GM19395 (cell line): Measurements from ENCODE around the gene PCID2.
"Not testable (repeated sequence)": the region's sequence is repeated elsewhere in the genome, so short reads cannot be mapped to it uniquely, and the experiment has no call there.

Experiments
- ATAC-seq: cut with Tn5 transposase; IDR thresholded peaks from one replicate; pipeline ENCODE4 v1.9.1; 2021; ENCODE audit warnings: mild to moderate bottlenecking, moderate library complexity; ENCODE audit not compliant: unreplicated experiment

Gene PCID2

GRCh38 chr13:113167575-113167974 is 40.9 kb downstream of the PCID2 start:
- ATAC-seq: no peak

GRCh38 chr13:113167155-113167554 is 41.3 kb downstream of the PCID2 start:
- ATAC-seq: no peak

- no peak for ATAC-seq
Observed at GRCh38 chr13:113166681-113167080, 41.8 kb downstream of the PCID2 start.

GRCh38 chr13:113166266-113166665 is 42.2 kb downstream of the PCID2 start:
- no peak for ATAC-seq

- ATAC-seq: no peak
Observed at GRCh38 chr13:113164492-113164891, 44.0 kb downstream of the PCID2 start.

- ATAC-seq: no peak
Observed at GRCh38 chr13:113162783-113163685, 45.4 kb downstream of the PCID2 start.

- ATAC-seq: not testable (repeated sequence)
Observed at GRCh38 chr13:113161975-113162374, 46.5 kb downstream of the PCID2 start.

GRCh38 chr13:113161433-113161832 is 47.0 kb downstream of the PCID2 start:
- ATAC-seq: no peak

GRCh38 chr13:113160983-113161382 is 47.5 kb downstream of the PCID2 start:
- ATAC-seq: no peak

GRCh38 chr13:113159701-113160100 is 48.8 kb downstream of the PCID2 start:
- ATAC-seq: no peak

GRCh38 chr13:113158946-113159345 is 49.5 kb downstream of the PCID2 start:
- ATAC-seq: no peak

GRCh38 chr13:113157929-113158747 is 50.3 kb downstream of the PCID2 start, which contains the start of gene PROZ:
Gene PROZ (plus strand): TSS chr13:113158648. CDS start chr13:113158661, 13 bp downstream.
- no peak for ATAC-seq

GRCh38 chr13:113157206-113157928 is 51.1 kb downstream of the PCID2 start:
- no peak for ATAC-seq

GRCh38 chr13:113155982-113156655 is 52.4 kb downstream of the PCID2 start:
- ATAC-seq: no peak

- no peak for ATAC-seq
Observed at GRCh38 chr13:113155201-113155600, 53.3 kb downstream of the PCID2 start.

GRCh38 chr13:113153810-113154748 is 54.4 kb downstream of the PCID2 start:
- ATAC-seq: peak; percentile 51

GRCh38 chr13:113152984-113153809 is 55.3 kb downstream of the PCID2 start:
- ATAC-seq: peak; percentile 36

- ATAC-seq: no peak
Observed at GRCh38 chr13:113152691-113152983, 55.8 kb downstream of the PCID2 start.
